Right lobe of liver (tissue), 4 donors: Measurements from ENCODE around the gene PHF20.

Experiments
- CTCF ChIP-seq, 4 donors: fragments of 200-600 bp in 3 of 4; fragments of 450-650 bp in 1 of 4; IDR thresholded peaks; one replicate each; pipeline versions ENCODE4 v1.5.1 to v1.8.0; 2016 to 2022; ENCODE audit warnings: antibody characterized with exemption in 4 of 4, mild to moderate bottlenecking in 2 of 4
- POLR2A ChIP-seq: fragments of 450-650 bp; IDR thresholded peaks from one replicate; pipeline ENCODE4 v1.6.1; 2017; ENCODE audit warnings: antibody characterized with exemption, mild to moderate bottlenecking
- donor health status: DM: no; HTN: no; CAD: no.
- donor health status: DM: no; HTN: no; CAD: no.
- donor health status: DM: no; HTN: yes; CAD: no.

- TF ChIP-seq POLR2A (no peak), CTCF (IDR thresholded peaks at IDR 0.05) (no peak)
Measured at GRCh38 chr20:35887393-35888064, 115.7 kb downstream of the PHF20 start.
